ENCODE data around the gene STYK1.

GRCh38 chr12:10673659-10674384 lies at the start of gene STYK1:
- TF ChIP-seq POLR2A (IDR thresholded peaks at IDR 0.05; ENCODE audit: low read depth, low read length): no peak
- no peak for TF ChIP-seq TAF1 (IDR thresholded peaks at IDR 0.05; ENCODE audit: low read depth, low read length)

Data from GM12891 (cell line).